IMR-90 (cell line): ENCODE results near the gene ACYP2. TPM values are rescaled to one million over a fixed set of nuclear protein-coding genes. Genes with fewer than 3 reads are reported as not detected.

Experiments used
- ATAC-seq: fragments of 200-7000 bp; cut with Tn5 transposase; 2 replicates; pipeline ENCODE4 v1.9.1; 2020; ENCODE audit warnings: low read depth, mild to moderate bottlenecking, moderate library complexity
- BruUV-seq: library from RNA; stranded (reverse); fragments of 400-500 nt; replicated peaks from 2 replicates; lab custom pipeline; 2021; lab: Mats Ljungman, UMichigan
- CTCF ChIA-PET: fragments of 300-600 bp; formaldehyde crosslinking; extraction: SDS; loops from one replicate; lab custom pipeline; 2021; ENCODE audit warnings: antibody characterized with exemption; lab: Yijun Ruan, JAX
- POLR2A ChIA-PET: fragments of 300-600 bp; sonication (Branson Sonifier 250); formaldehyde crosslinking; loops from one replicate; lab custom pipeline; 2022; ENCODE audit warnings: antibody characterized with exemption; ENCODE audit not compliant: unreplicated experiment; lab: Charles Lee
- DNase-seq: peaks from one replicate; pipeline ENCODE4 v3.0.0; 2013
- H2AFZ ChIP-seq: replicated peaks from 2 replicates; pipeline ENCODE3; 2013; ENCODE audit warnings: low read length, mild to moderate bottlenecking; ENCODE audit not compliant: poor library complexity
- H2AK5ac ChIP-seq: 2 replicates; pipeline ENCODE4 v1.6.1; 2013; ENCODE audit warnings: low read depth, low read length, inconsistent platforms
- H2AK9ac ChIP-seq: replicated peaks from 2 replicates; pipeline ENCODE3; 2013; ENCODE audit warnings: mild to moderate bottlenecking, low read depth, low read length, moderate library complexity; ENCODE audit not compliant: poor library complexity
- H2BK120ac ChIP-seq: 2 replicates; pipeline ENCODE4 v1.6.1; 2013; ENCODE audit warnings: low read depth, low read length, inconsistent platforms
- H2BK15ac ChIP-seq: 3 replicates; pipeline ENCODE4 v1.6.1; 2013; ENCODE audit warnings: low read depth, low read length, inconsistent platforms
- H2BK20ac ChIP-seq: 2 replicates; pipeline ENCODE4 v1.6.1; 2013; ENCODE audit warnings: low read depth, mild to moderate bottlenecking, inconsistent platforms, low read length, moderate library complexity
- H2BK5ac ChIP-seq: 2 replicates; pipeline ENCODE4 v1.6.1; 2013; ENCODE audit warnings: mild to moderate bottlenecking, low read depth, low read length, inconsistent platforms; ENCODE audit not compliant: poor library complexity, severe bottlenecking
- H3K14ac ChIP-seq: replicated peaks from 2 replicates; pipeline ENCODE4 v1.6.1; 2013; ENCODE audit warnings: low read depth, low read length, inconsistent platforms
- H3K18ac ChIP-seq: 2 replicates; pipeline ENCODE4 v1.6.1; 2013; ENCODE audit warnings: low read depth, low read length, control low read depth
- H3K23ac ChIP-seq: 2 replicates; pipeline ENCODE4 v1.6.1; 2013; ENCODE audit warnings: low read depth, low read length, inconsistent platforms
- H3K27ac ChIP-seq: 2 replicates; pipeline ENCODE4 v1.5.1; 2013; ENCODE audit warnings: mild to moderate bottlenecking, control low read depth, low read length; ENCODE audit not compliant: insufficient read depth
- H3K27me3 ChIP-seq: 2 replicates; pipeline ENCODE4 v1.6.1; 2013; ENCODE audit warnings: low read length; ENCODE audit not compliant: control insufficient read depth, insufficient read depth
- H3K36me3 ChIP-seq: 2 replicates; pipeline ENCODE4 v1.6.1; 2013; ENCODE audit warnings: low read length, mixed read lengths; ENCODE audit not compliant: control insufficient read depth, insufficient read depth
- H3K4ac ChIP-seq: 2 replicates; pipeline ENCODE4 v1.6.1; 2013; ENCODE audit warnings: low read depth, low read length, inconsistent platforms
- H3K4me1 ChIP-seq: 2 replicates; pipeline ENCODE4 v1.6.1; 2013; ENCODE audit warnings: low read length, mixed read lengths; ENCODE audit not compliant: control insufficient read depth, insufficient read depth
- H3K4me2 ChIP-seq: 2 replicates; pipeline ENCODE4 v1.6.1; 2013; ENCODE audit warnings: low read depth, mild to moderate bottlenecking, control low read depth, low read length, moderate library complexity
- H3K4me3 ChIP-seq: 2 replicates; pipeline ENCODE4 v1.5.1; 2013; ENCODE audit warnings: low read depth, mild to moderate bottlenecking, control low read depth, low read length, moderate library complexity; ENCODE audit not compliant: insufficient read depth
- H3K56ac ChIP-seq: 2 replicates; pipeline ENCODE4 v1.6.1; 2013; ENCODE audit warnings: low read length, inconsistent platforms; ENCODE audit not compliant: insufficient read depth; ENCODE audit errors: extremely low read depth
- H3K79me1 ChIP-seq, 2 experiments: 2 replicates each; pipeline ENCODE4 v1.6.1; 2013; ENCODE audit warnings: low read length in 2 of 2, inconsistent platforms in 1 of 2, low read depth in 1 of 2
- H3K9ac ChIP-seq: 2 replicates; pipeline ENCODE4 v1.6.1; 2013; ENCODE audit warnings: low read depth, low read length, control low read depth
- H3K9me1 ChIP-seq: 2 replicates; pipeline ENCODE4 v1.6.1; 2013; ENCODE audit warnings: low read length, inconsistent platforms; ENCODE audit not compliant: insufficient read depth
- H3K9me3 ChIP-seq: 2 replicates; pipeline ENCODE4 v1.6.1; 2013; ENCODE audit warnings: low read length; ENCODE audit not compliant: control insufficient read depth, insufficient read depth
- H4K20me1 ChIP-seq: 2 replicates; pipeline ENCODE4 v1.6.1; 2013; ENCODE audit warnings: low read length, inconsistent platforms; ENCODE audit not compliant: insufficient read depth
- H4K5ac ChIP-seq: 2 replicates; pipeline ENCODE4 v1.6.1; 2013; ENCODE audit warnings: mild to moderate bottlenecking, low read depth, low read length, control low read depth
- H4K8ac ChIP-seq, 2 experiments: 2 replicates each; pipeline ENCODE4 v1.6.1; 2013; ENCODE audit warnings: low read depth in 2 of 2, low read length in 2 of 2, control low read depth in 1 of 2, inconsistent platforms in 1 of 2
- H4K91ac ChIP-seq: 2 replicates; pipeline ENCODE4 v1.6.1; 2013; ENCODE audit warnings: low read depth, low read length, inconsistent platforms; ENCODE audit not compliant: insufficient read depth
- CEBPB ChIP-seq: IDR thresholded peaks from 2 replicates; pipeline ENCODE4 v1.6.1; 2012; ENCODE audit warnings: low read depth, low read length, improper control_type of control experiment
- CHD1 ChIP-seq: IDR thresholded peaks from 2 replicates; pipeline ENCODE4 v1.6.1; 2012; ENCODE audit warnings: low read depth, low read length, improper control_type of control experiment
- ELK1 ChIP-seq: fragments of 150-350 bp; IDR thresholded peaks from 2 replicates; pipeline ENCODE4 v1.6.1; 2016; ENCODE audit warnings: low read depth, mild to moderate bottlenecking, low read length, moderate library complexity, borderline replicate concordance
- MAZ ChIP-seq: IDR thresholded peaks from 2 replicates; pipeline ENCODE4 v1.6.1; 2012; ENCODE audit warnings: low read depth, mild to moderate bottlenecking, low read length, improper control_type of control experiment, moderate library complexity, borderline replicate concordance
- RAD21 ChIP-seq: IDR thresholded peaks from 2 replicates; pipeline ENCODE4 v1.6.1; 2012; ENCODE audit warnings: low read length, improper control_type of control experiment
- RCOR1 ChIP-seq: IDR thresholded peaks from 2 replicates; pipeline ENCODE4 v1.6.1; 2012; ENCODE audit warnings: mild to moderate bottlenecking, low read length, improper control_type of control experiment; ENCODE audit not compliant: insufficient replicate concordance
- RFX5 ChIP-seq: IDR thresholded peaks from 2 replicates; pipeline ENCODE4 v1.8.0; 2012; ENCODE audit warnings: low read depth, mild to moderate bottlenecking, low read length, moderate library complexity
- WGBS, 2 experiments: methylation state at CpG; one replicate each; pipeline versions ENCODE4 v1.1.5 to v1.1.7; 2013; ENCODE audit warnings: missing lambda C conversion rate in 2 of 2; ENCODE audit not compliant: insufficient read length in 1 of 2; ENCODE audit errors: extremely low coverage in 2 of 2; 5-methylcytosine and 5-hydroxymethylcytosine counted together
- dilution Hi-C: fragments of 300-500 bp; cut with HindIII; formaldehyde crosslinking; loops from one replicate; pipeline ENCODE4 v1.14.3; 2018; ENCODE audit warnings: low sequenced_read_pairs; ENCODE audit not compliant: unreplicated experiment
- in situ Hi-C: fragments of 300-500 bp; cut with MboI; formaldehyde crosslinking; loops from 3 replicates; pipeline ENCODE4 v1.14.3; 2019; ENCODE audit warnings: low sequenced_read_pairs, inconsistent platforms, mixed read lengths
- intact Hi-C: fragments of 100-400 bp; cut with micrococcal nuclease; formaldehyde crosslinking; loops from 2 replicates; pipeline ENCODE4 v1.10.0; 2022
- polyA plus RNA-seq, 3 experiments: library from polyadenylated mRNA; depleted of rRNA; stranded (reverse); fragments of >200 nt; gene quantifications; 2 replicates each; pipeline ENCODE4 v1.2.3, GENCODE V29; 2012; ENCODE audit warnings: low replicate concordance in 1 of 3
- total RNA-seq: library from RNA; depleted of rRNA; stranded (reverse); fragments of >200 nt; gene quantifications from 2 replicates; pipeline ENCODE4 v1.2.3, GENCODE V29; 2012

The ACYP2 gene
- total and polyA plus RNA-seq, 2 of the 4 experiments (the other 2 are of a cell fraction), result 3.9 to 7.4 TPM

GRCh38 chr2:54103454-54104314 is 11.7 kb upstream of the ACYP2 start:
- Histone ChIP-seq H4K5ac (no peak overlapping the region), H3K56ac (no peak overlapping the region), H3K9me3 (no peaks in the 10 kb centered on the region), H4K91ac (no peak overlapping the region), H3K14ac (no peak overlapping the region), H2AK5ac (no peak overlapping the region), H2BK20ac (no peak overlapping the region), H2AK9ac (no peak overlapping the region), H3K27ac (no peak overlapping the region; the same call in 1 of the 2 replicates), H3K4me2 (peak overlapping the region; percentile 41; the same call in 1 of the 2 replicates), H3K4me3 (no peak overlapping the region), H3K27me3 (no peaks in the 10 kb centered on the region), H3K36me3 (no peaks in the 10 kb centered on the region), H3K4me1 (peaks cover 3% of the 10 kb centered on the region), H2BK5ac (no peak overlapping the region), H3K79me1 (no peaks in the 10 kb centered on the region), H2AFZ (peak overlapping the region; percentile 7), H4K8ac (no peak overlapping the region), H3K23ac (no peak overlapping the region), H3K4ac (no peak overlapping the region), H2BK120ac (no peak overlapping the region), H3K9ac (no peak overlapping the region), H2BK15ac (no peak overlapping the region), H3K9me1 (no peaks in the 10 kb centered on the region), H3K18ac (no peak overlapping the region), H4K20me1 (no peaks in the 10 kb centered on the region)
- 58% methylated on average over 2 of the region's 3 CpGs; no CpG with 5 or more reads in 1 of the 2 experiments for WGBS, 2 experiments
- ChIA-PET CTCF (interaction anchor here (0.6 to 0.8 kb wide), 2 partner anchors 576 to 601 kb away, joined by 3 read pairs; no protein-coding TSS in a partner anchor), POLR2A (no interaction called here)
- dilution Hi-C loops (no loop called here), in situ Hi-C loops (loop anchor here (5.0 kb wide), 1 partner anchor 734 kb away; no protein-coding TSS in a partner anchor), intact Hi-C loops (loop anchor here (10.0 kb wide), 1 partner anchor 231 kb away; a partner anchor contains a TSS)
- ATAC-seq, result peak; percentile 71
- TF ChIP-seq ELK1, result no peak
- no peak for TF ChIP-seq RAD21
- TF ChIP-seq CHD1, result no peak
- TF ChIP-seq CEBPB, result no peak
- TF ChIP-seq RFX5, result no peak
- no peak for TF ChIP-seq RCOR1
- TF ChIP-seq MAZ, result no peak
- BruUV-seq, result no TSS peak
- peak; percentile 54 for DNase-seq
